ENCODE measurements around the gene MAGEB1.

The MAGEB1 gene

GRCh38 chrX:30246769-30247489 is at the start of gene MAGEB1:
Gene MAGEB1 (plus strand): TSS chrX:30247146. CDS start chrX:30250494, 3,348 bp downstream.
- DNase-seq (ENCODE audit: low read depth): no peak
- H3K4me3 ChIP-seq (ENCODE audit: low read length): no peak within 1 kb of the TSS
- no peak for TF ChIP-seq CTCF (conservative IDR thresholded peaks at IDR 0.05; ENCODE audit: low read depth, low read length)

GRCh38 chrX:30212172-30212571 is 34.8 kb upstream of the MAGEB1 start:
- no peak for DNase-seq (ENCODE audit: low read depth)
- no peak for TF ChIP-seq CTCF (conservative IDR thresholded peaks at IDR 0.05; ENCODE audit: low read depth, low read length)
- H3K4me3 ChIP-seq (ENCODE audit: low read length): no peak overlapping the region

GRCh38 chrX:30215357-30215843 is 31.5 kb upstream of the MAGEB1 start, which contains the start of gene MAGEB2:
Gene MAGEB2 (plus strand): TSS chrX:30215563. CDS start chrX:30218581, 3,018 bp downstream.
- no peak for DNase-seq (ENCODE audit: low read depth)
- no peak within 1 kb of the TSS for H3K4me3 ChIP-seq (ENCODE audit: low read length)
- no peak for TF ChIP-seq CTCF (conservative IDR thresholded peaks at IDR 0.05; ENCODE audit: low read depth, low read length)

GRCh38 chrX:30217465-30217864 is 29.5 kb upstream of the MAGEB1 start:
- DNase-seq (ENCODE audit: low read depth): no peak
- no peak for TF ChIP-seq CTCF (conservative IDR thresholded peaks at IDR 0.05; ENCODE audit: low read depth, low read length)
- no peak overlapping the region for H3K4me3 ChIP-seq (ENCODE audit: low read length)

- no peak overlapping the region for H3K4me3 ChIP-seq (ENCODE audit: low read length)
- TF ChIP-seq CTCF (conservative IDR thresholded peaks at IDR 0.05; ENCODE audit: low read depth, low read length): no peak
- no peak for DNase-seq (ENCODE audit: low read depth)
These were observed 27.6 kb upstream of the MAGEB1 start for GRCh38 chrX:30219372-30219771.

- TF ChIP-seq CTCF (conservative IDR thresholded peaks at IDR 0.05; ENCODE audit: low read depth, low read length): no peak
- no peak for DNase-seq (ENCODE audit: low read depth)
- H3K4me3 ChIP-seq (ENCODE audit: low read length): no peak overlapping the region
These were observed 26.3 kb upstream of the MAGEB1 start for GRCh38 chrX:30220661-30221060.

GRCh38 chrX:30224536-30224935 is 22.4 kb upstream of the MAGEB1 start:
- DNase-seq (ENCODE audit: low read depth): no peak
- H3K4me3 ChIP-seq (ENCODE audit: low read length): no peak overlapping the region
- no peak for TF ChIP-seq CTCF (conservative IDR thresholded peaks at IDR 0.05; ENCODE audit: low read depth, low read length)

Data from retinal pigment epithelial cell (primary cell).